ENCODE measurements around the gene THOC6.

Gene THOC6

GRCh38 chr16:2992383-2993081 lies 31.3 kb upstream of the THOC6 start:
- H3K27me3 ChIP-seq (ENCODE audit: insufficient read depth, low read length), result 0 out of 2 replicates have a peak, but pooled peaks cover 5% of the 10 kb centered on the region
- H3K4me3 ChIP-seq (ENCODE audit: low read depth, low read length), result no peak overlapping the region
- no peaks in the 10 kb centered on the region for H3K36me3 ChIP-seq (ENCODE audit: insufficient read depth, low read length)
- H2AFZ ChIP-seq (ENCODE audit: low read length, unreplicated experiment), result no peak overlapping the region
- H3K27ac ChIP-seq (ENCODE audit: low read depth, low read length), result no peak overlapping the region
- no peaks in the 10 kb centered on the region for H3K4me1 ChIP-seq (ENCODE audit: control insufficient read depth, insufficient read depth, low read length, unreplicated experiment)
- no peaks in the 10 kb centered on the region for H3K79me2 ChIP-seq (ENCODE audit: control insufficient read depth, insufficient read depth, low read length, unreplicated experiment)

GRCh38 chr16:2996298-2996697 lies 27.5 kb upstream of the THOC6 start:
- Histone ChIP-seq H2AFZ (ENCODE audit: low read length, unreplicated experiment) (no peak overlapping the region), H3K36me3 (ENCODE audit: insufficient read depth, low read length) (no peaks in the 10 kb centered on the region), H3K79me2 (ENCODE audit: control insufficient read depth, insufficient read depth, low read length, unreplicated experiment) (no peaks in the 10 kb centered on the region), H3K4me3 (ENCODE audit: low read depth, low read length) (no peak overlapping the region), H3K27ac (ENCODE audit: low read depth, low read length) (no peak overlapping the region), H3K27me3 (ENCODE audit: insufficient read depth, low read length) (0 out of 2 replicates have a peak, but pooled peaks cover 2% of the 10 kb centered on the region), H3K4me1 (ENCODE audit: control insufficient read depth, insufficient read depth, low read length, unreplicated experiment) (no peaks in the 10 kb centered on the region)

- Histone ChIP-seq H3K79me2 (ENCODE audit: control insufficient read depth, insufficient read depth, low read length, unreplicated experiment) (no peaks in the 10 kb centered on the region), H2AFZ (ENCODE audit: low read length, unreplicated experiment) (no peak overlapping the region), H3K4me3 (ENCODE audit: low read depth, low read length) (no peak overlapping the region), H3K27me3 (ENCODE audit: insufficient read depth, low read length) (0 out of 2 replicates have a peak, but pooled peaks cover 2% of the 10 kb centered on the region), H3K27ac (ENCODE audit: low read depth, low read length) (no peak overlapping the region), H3K36me3 (ENCODE audit: insufficient read depth, low read length) (no peaks in the 10 kb centered on the region), H3K4me1 (ENCODE audit: control insufficient read depth, insufficient read depth, low read length, unreplicated experiment) (no peaks in the 10 kb centered on the region)
Observed at GRCh38 chr16:2999929-3000328, 23.9 kb upstream of the THOC6 start.

DNA sequence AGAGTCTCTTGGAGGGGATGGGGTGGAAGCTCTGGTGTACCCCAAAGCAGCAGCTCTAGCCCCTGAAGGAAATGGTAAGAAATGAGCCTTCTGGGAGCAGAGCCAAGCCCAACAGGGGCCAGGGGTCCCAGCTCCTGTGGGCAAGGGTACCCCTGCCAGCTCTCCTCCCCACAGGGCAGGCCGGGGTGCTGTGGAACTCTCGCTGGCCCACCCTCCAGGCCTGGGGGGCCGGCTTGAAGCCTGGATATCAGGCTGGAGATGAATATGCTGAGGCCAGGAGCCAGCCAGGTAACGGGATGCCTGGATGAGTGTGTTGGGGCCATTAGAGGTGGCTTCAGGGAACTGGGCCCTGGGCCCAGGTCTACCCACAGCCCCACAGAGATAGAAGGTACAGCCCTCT lies 23.3 kb upstream of the THOC6 start:
- Histone ChIP-seq H3K79me2 (ENCODE audit: control insufficient read depth, insufficient read depth, low read length, unreplicated experiment) (no peaks in the 10 kb centered on the region), H3K36me3 (ENCODE audit: insufficient read depth, low read length) (no peaks in the 10 kb centered on the region), H3K4me1 (ENCODE audit: control insufficient read depth, insufficient read depth, low read length, unreplicated experiment) (no peaks in the 10 kb centered on the region), H3K4me3 (ENCODE audit: low read depth, low read length) (no peak overlapping the region), H3K27me3 (ENCODE audit: insufficient read depth, low read length) (0 out of 2 replicates have a peak, but pooled peaks cover 2% of the 10 kb centered on the region), H2AFZ (ENCODE audit: low read length, unreplicated experiment) (no peak overlapping the region), H3K27ac (ENCODE audit: low read depth, low read length) (no peak overlapping the region)

DNA sequence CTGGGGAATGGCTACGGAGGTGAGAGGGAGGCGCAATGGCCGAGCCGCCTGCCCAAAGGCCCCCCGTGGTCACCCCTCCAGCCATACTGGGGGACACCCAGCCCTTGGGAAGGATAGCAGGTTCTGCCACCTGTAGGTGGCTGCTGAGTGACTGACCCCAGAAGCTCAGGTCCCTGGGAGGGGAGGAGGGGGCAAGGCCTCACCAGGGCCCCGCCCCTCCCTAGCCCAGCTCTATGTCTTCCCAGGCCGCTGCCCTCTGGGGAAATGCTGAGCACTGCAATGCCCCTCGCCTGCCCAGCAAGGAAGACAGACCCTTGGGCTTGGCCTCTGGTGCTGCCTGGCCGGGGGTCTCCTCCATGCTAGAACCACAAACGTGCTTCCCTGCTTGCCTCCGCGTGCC lies 22.5 kb upstream of the THOC6 start:
- Histone ChIP-seq H3K4me1 (ENCODE audit: control insufficient read depth, insufficient read depth, low read length, unreplicated experiment) (no peaks in the 10 kb centered on the region), H3K4me3 (ENCODE audit: low read depth, low read length) (no peak overlapping the region), H3K27me3 (ENCODE audit: insufficient read depth, low read length) (0 out of 2 replicates have a peak, but pooled peaks cover 2% of the 10 kb centered on the region), H3K79me2 (ENCODE audit: control insufficient read depth, insufficient read depth, low read length, unreplicated experiment) (no peaks in the 10 kb centered on the region), H3K36me3 (ENCODE audit: insufficient read depth, low read length) (no peaks in the 10 kb centered on the region), H2AFZ (ENCODE audit: low read length, unreplicated experiment) (no peak overlapping the region), H3K27ac (ENCODE audit: low read depth, low read length) (no peak overlapping the region)

GRCh38 chr16:3003582-3004270 lies 20.1 kb upstream of the THOC6 start:
- H3K27me3 ChIP-seq (ENCODE audit: insufficient read depth, low read length), result no peaks in the 10 kb centered on the region
- no peaks in the 10 kb centered on the region for H3K79me2 ChIP-seq (ENCODE audit: control insufficient read depth, insufficient read depth, low read length, unreplicated experiment)
- H3K4me3 ChIP-seq (ENCODE audit: low read depth, low read length), result no peak overlapping the region
- H3K4me1 ChIP-seq (ENCODE audit: control insufficient read depth, insufficient read depth, low read length, unreplicated experiment), result peaks cover 7% of the 10 kb centered on the region
- no peak overlapping the region for H2AFZ ChIP-seq (ENCODE audit: low read length, unreplicated experiment)
- no peaks in the 10 kb centered on the region for H3K36me3 ChIP-seq (ENCODE audit: insufficient read depth, low read length)
- H3K27ac ChIP-seq (ENCODE audit: low read depth, low read length), result no peak overlapping the region

DNA sequence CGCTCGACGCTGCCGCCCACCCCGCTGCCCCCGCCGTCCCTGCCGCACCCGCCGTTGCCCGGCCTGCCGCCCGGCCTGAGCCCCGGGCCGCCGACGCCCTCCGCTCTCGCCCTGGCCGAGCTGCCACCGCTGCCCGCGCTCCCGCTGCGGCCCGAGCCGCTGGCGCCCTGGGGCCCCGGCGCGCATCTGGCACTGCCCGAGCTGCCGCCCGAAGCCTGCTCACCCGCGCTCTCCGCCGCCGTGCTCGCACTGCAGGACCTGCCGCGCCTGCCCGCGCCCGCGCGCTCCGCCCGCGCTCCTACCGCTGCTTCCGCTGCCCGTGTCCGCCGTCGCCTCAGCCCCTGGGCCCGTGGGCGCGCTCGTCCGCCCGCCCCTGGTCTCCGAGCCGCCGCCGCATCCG lies 19.5 kb upstream of the THOC6 start:
- Histone ChIP-seq H3K79me2 (ENCODE audit: control insufficient read depth, insufficient read depth, low read length, unreplicated experiment) (no peaks in the 10 kb centered on the region), H3K27me3 (ENCODE audit: insufficient read depth, low read length) (no peaks in the 10 kb centered on the region), H3K4me3 (ENCODE audit: low read depth, low read length) (no peak overlapping the region), H2AFZ (ENCODE audit: low read length, unreplicated experiment) (no peak overlapping the region), H3K36me3 (ENCODE audit: insufficient read depth, low read length) (no peaks in the 10 kb centered on the region), H3K4me1 (ENCODE audit: control insufficient read depth, insufficient read depth, low read length, unreplicated experiment) (peaks cover 7% of the 10 kb centered on the region), H3K27ac (ENCODE audit: low read depth, low read length) (no peak overlapping the region)

DNA sequence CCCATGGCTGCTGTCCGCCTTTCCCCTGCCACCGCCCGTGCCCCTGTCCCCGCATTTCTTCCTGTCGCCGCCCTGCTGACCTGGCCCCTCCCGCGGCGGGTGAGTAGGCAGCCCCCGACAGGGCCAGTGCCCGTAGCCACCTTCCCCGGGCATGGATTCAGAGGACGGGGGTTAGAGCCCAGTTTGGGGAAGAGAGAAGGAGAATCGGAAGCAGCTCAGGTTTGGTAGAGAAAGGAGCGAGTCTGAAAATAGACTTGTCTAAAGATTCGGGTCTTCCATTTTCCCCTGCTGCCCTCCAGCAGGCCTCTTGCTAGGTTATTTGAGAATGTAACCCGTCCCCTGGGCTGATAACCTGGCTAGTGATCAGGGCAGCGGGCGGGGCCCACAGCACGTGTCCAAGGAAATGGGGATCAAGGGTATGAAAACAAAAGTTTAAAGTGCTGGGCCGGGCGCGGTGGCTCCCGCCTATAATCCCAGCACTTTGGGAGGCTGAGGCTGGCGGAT lies 19.0 kb upstream of the THOC6 start:
- H3K79me2 ChIP-seq (ENCODE audit: control insufficient read depth, insufficient read depth, low read length, unreplicated experiment), result no peaks in the 10 kb centered on the region
- peak overlapping the region; percentile 62 for H3K4me3 ChIP-seq (ENCODE audit: low read depth, low read length)
- H3K27ac ChIP-seq (ENCODE audit: low read depth, low read length), result no peak overlapping the region
- no peak overlapping the region for H2AFZ ChIP-seq (ENCODE audit: low read length, unreplicated experiment)
- peaks cover 7% of the 10 kb centered on the region for H3K4me1 ChIP-seq (ENCODE audit: control insufficient read depth, insufficient read depth, low read length, unreplicated experiment)
- H3K36me3 ChIP-seq (ENCODE audit: insufficient read depth, low read length), result no peaks in the 10 kb centered on the region
- H3K27me3 ChIP-seq (ENCODE audit: insufficient read depth, low read length), result no peaks in the 10 kb centered on the region

- H3K4me3 ChIP-seq (ENCODE audit: low read depth, low read length), result no peak overlapping the region
- peaks cover 9% of the 10 kb centered on the region; the same call in 1 of the 2 replicates for H3K27me3 ChIP-seq (ENCODE audit: insufficient read depth, low read length)
- no peaks in the 10 kb centered on the region for H3K36me3 ChIP-seq (ENCODE audit: insufficient read depth, low read length)
- H3K79me2 ChIP-seq (ENCODE audit: control insufficient read depth, insufficient read depth, low read length, unreplicated experiment), result no peaks in the 10 kb centered on the region
- H2AFZ ChIP-seq (ENCODE audit: low read length, unreplicated experiment), result no peak overlapping the region
- H3K27ac ChIP-seq (ENCODE audit: low read depth, low read length), result no peak overlapping the region
- peaks cover 7% of the 10 kb centered on the region for H3K4me1 ChIP-seq (ENCODE audit: control insufficient read depth, insufficient read depth, low read length, unreplicated experiment)
Observed at GRCh38 chr16:3007059-3007956, 16.5 kb upstream of the THOC6 start.

- Histone ChIP-seq H3K27ac (ENCODE audit: low read depth, low read length) (no peak overlapping the region), H3K36me3 (ENCODE audit: insufficient read depth, low read length) (no peaks in the 10 kb centered on the region), H3K4me1 (ENCODE audit: control insufficient read depth, insufficient read depth, low read length, unreplicated experiment) (peaks cover 10% of the 10 kb centered on the region), H3K4me3 (ENCODE audit: low read depth, low read length) (no peak overlapping the region), H3K27me3 (ENCODE audit: insufficient read depth, low read length) (peaks cover 16% of the 10 kb centered on the region; the same call in 1 of the 2 replicates), H3K79me2 (ENCODE audit: control insufficient read depth, insufficient read depth, low read length, unreplicated experiment) (no peaks in the 10 kb centered on the region), H2AFZ (ENCODE audit: low read length, unreplicated experiment) (no peak overlapping the region)
Observed at GRCh38 chr16:3007957-3008689, 15.7 kb upstream of the THOC6 start.
